GM10266 (cell line): Measurements from ENCODE around the gene TBX21.

Experiments used
- DNase-seq: peaks from one replicate; pipeline ENCODE4 v3.0.0; 2012; ENCODE audit errors: extremely low spot score
- TF ChIP-seq, protein P1 (sequence below): IDR thresholded peaks from 2 replicates; pipeline ENCODE4 v1.5.1; 2012; ENCODE audit warnings: mild to moderate bottlenecking, low read depth; ENCODE audit not compliant: control insufficient read depth, insufficient read depth; ENCODE audit errors: missing control alignments

The TBX21 gene

GRCh38 chr17:47716375-47716774 lies 16.7 kb upstream of the TBX21 start:
- DNase-seq: no peak
- TF ChIP-seq, protein P1, sequence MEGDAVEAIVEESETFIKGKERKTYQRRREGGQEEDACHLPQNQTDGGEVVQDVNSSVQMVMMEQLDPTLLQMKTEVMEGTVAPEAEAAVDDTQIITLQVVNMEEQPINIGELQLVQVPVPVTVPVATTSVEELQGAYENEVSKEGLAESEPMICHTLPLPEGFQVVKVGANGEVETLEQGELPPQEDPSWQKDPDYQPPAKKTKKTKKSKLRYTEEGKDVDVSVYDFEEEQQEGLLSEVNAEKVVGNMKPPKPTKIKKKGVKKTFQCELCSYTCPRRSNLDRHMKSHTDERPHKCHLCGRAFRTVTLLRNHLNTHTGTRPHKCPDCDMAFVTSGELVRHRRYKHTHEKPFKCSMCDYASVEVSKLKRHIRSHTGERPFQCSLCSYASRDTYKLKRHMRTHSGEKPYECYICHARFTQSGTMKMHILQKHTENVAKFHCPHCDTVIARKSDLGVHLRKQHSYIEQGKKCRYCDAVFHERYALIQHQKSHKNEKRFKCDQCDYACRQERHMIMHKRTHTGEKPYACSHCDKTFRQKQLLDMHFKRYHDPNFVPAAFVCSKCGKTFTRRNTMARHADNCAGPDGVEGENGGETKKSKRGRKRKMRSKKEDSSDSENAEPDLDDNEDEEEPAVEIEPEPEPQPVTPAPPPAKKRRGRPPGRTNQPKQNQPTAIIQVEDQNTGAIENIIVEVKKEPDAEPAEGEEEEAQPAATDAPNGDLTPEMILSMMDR: no peak

GRCh38 chr17:47717261-47717697 lies 15.8 kb upstream of the TBX21 start:
- no peak for DNase-seq

GRCh38 chr17:47717979-47718621 lies 14.9 kb upstream of the TBX21 start:
- no peak for DNase-seq
- TF ChIP-seq, protein P1: no peak

More at GRCh38 chr17:47717261-47717697, 15.8 kb upstream of the TBX21 start:
- TF ChIP-seq, protein P1: peak; percentile 53

DNA sequence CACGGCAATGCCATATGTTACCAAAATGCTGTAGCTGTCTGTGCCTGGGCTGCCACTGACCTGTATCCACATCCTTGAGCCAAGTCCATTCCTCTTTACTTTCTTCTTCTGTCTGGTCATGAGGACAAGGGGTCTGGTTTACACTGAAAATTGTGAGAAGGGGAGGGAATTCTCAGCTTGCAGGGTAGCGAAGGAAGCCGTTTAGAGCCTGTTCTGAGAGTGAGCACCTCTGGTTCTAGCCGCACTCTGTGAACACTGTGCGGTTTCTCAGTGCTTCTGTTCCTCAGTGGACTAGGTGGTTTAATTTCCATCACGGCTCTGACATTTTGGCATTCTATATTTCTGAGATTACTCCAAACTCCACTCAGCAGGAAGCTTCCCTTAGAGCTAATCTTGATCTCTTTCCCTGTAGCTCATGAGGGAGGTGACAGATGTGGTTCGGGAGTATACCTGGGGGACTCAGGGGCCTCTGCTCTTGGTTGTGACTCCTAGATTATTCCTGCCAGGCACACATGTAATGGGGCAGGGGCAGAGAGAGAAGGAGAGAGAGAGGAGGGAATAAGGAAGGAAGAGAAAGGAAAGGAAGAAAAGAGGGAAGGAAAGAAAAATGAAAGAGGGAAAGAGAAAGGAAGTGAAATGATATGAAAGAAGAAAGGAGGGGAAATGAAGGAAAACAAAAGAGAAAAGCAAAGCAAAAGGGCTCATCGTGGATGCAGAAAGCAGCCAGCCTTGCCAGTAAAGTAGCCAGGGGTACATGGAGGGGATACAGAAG lies 14.2 kb upstream of the TBX21 start:
- TF ChIP-seq, protein P1: no peak
- DNase-seq: no peak

- no peak for DNase-seq
Measured at GRCh38 chr17:47719411-47720152, 13.5 kb upstream of the TBX21 start.

DNA sequence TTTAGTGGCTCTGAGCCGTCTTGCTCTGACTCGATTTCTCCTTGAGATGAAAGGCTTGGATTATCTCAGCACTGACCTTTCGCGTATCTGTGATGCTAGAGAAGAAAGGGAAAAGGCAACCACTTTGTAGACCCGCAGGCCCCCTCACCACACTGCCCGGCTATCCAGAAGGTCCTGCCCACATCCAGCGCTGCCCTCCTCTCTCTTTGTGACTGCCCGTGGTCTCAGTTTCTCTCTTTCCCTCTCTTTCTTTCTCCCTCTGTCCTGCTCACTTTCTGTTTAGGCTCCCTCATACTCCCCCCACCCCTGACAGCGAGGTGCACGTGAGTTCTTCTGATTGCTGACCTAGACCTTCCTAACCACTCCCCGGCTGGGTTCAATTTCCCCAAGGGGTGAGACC lies 12.8 kb upstream of the TBX21 start:
- TF ChIP-seq, protein P1: no peak
- no peak for DNase-seq

More at GRCh38 chr17:47719411-47720152, 13.5 kb upstream of the TBX21 start:
- TF ChIP-seq, protein P1: no peak
